GM20000 (cell line): ENCODE results near the gene SLC25A44.

Source experiments
- DNase-seq: peaks from one replicate; pipeline ENCODE4 v3.0.0; 2012; ENCODE audit warnings: low spot score
- TF ChIP-seq, protein P1 (sequence below): IDR thresholded peaks from 2 replicates; pipeline ENCODE4 v1.5.1; 2012; ENCODE audit warnings: mild to moderate bottlenecking, control low read depth; ENCODE audit errors: extremely low read depth, missing control alignments

SLC25A44 gene

DNA sequence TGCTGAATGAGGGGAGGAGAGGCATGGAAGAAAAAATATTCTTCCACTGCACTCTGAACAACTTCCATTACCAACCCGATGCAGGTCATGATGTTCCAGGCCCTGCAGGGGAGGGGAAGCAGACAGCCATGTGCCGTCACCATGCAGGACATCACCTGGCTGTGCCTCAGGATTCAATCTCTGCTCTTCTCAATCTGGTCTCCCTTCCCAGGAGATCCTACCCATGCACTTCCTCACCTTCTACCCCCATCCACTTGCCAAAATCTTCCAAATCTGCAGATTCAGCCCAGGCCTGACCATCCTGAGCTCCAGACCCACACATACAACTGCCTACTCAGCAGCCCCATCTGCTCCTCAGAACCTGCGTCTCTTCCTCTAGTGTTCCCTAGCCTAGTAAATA, 59.7 kb downstream of the SLC25A44 start:
- no peak for DNase-seq
- TF ChIP-seq, protein P1, sequence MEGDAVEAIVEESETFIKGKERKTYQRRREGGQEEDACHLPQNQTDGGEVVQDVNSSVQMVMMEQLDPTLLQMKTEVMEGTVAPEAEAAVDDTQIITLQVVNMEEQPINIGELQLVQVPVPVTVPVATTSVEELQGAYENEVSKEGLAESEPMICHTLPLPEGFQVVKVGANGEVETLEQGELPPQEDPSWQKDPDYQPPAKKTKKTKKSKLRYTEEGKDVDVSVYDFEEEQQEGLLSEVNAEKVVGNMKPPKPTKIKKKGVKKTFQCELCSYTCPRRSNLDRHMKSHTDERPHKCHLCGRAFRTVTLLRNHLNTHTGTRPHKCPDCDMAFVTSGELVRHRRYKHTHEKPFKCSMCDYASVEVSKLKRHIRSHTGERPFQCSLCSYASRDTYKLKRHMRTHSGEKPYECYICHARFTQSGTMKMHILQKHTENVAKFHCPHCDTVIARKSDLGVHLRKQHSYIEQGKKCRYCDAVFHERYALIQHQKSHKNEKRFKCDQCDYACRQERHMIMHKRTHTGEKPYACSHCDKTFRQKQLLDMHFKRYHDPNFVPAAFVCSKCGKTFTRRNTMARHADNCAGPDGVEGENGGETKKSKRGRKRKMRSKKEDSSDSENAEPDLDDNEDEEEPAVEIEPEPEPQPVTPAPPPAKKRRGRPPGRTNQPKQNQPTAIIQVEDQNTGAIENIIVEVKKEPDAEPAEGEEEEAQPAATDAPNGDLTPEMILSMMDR, result no peak

DNA sequence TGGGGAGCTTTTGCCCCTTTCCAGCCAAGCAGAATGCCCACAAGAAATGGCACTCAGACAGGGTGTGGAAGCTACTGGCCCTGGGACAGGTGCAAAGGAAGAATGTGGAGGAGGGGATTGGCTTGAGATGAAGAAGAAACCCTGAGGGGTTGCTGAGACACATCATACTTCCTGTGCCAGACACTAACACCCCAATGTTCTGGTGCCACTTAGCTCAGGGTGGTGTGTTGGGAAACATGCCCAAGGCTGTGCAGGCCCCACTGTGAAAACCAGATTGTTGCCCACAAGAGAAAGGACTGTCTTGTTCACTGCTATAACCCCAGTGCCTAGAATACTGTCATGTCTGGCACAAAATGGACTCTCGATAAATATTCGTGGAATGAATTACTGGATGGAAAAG, 63.8 kb downstream of the SLC25A44 start:
- TF ChIP-seq, protein P1, result no peak
- DNase-seq, result no peak

DNA sequence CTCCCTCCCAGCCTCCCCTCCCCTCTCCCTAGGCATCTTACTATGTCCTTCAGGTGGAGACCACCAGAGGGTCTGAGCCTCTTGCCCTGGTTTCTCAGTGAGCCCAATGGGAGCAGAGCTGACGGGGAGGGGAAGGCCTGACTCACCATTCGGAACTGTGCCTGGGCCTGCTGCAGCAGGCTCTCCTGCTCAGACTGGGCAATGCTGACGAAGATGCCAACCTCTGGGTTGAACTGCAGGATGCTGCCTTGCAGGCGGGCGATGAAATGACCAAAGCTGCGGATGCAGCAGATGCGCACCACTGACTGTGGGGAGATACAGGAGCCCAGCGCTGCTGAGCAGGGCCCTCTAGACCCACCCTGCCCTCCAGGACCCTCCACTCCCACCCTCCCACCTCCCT, 65.0 kb downstream of the SLC25A44 start:
- no peak for DNase-seq
- TF ChIP-seq, protein P1, result no peak

- TF ChIP-seq, protein P1, result no peak
- no peak for DNase-seq
These were observed 65.9 kb downstream of the SLC25A44 start for GRCh38 chr1:156259805-156260204.

DNA sequence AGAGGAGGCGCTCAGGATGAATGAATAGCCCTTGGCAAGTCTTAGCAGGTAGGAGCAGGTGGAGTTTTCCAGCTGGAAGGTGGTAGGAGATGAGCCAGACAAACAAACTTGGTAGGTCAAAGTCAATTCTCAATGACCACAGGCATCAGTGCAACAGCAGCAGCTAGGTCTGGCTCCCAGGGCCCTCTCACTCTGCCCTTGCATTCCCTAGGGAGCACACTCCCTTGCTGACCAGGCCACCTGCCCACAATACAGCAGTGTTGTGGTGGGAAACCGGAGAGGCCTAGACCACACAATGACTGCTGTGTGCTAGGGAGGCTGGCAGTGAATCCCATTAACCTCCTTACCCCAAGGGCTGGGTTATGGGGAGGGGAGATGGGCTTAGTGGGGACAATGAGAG, 67.0 kb downstream of the SLC25A44 start:
- DNase-seq, result no peak
- TF ChIP-seq, protein P1, result no peak
